Measurements from ENCODE around the gene FBXO31.

FBXO31 gene

GRCh38 chr16:87329436-87330256 lies 53.9 kb downstream of the FBXO31 start:
- no peak for DNase-seq (ENCODE audit: low read depth, low spot score)

- DNase-seq (ENCODE audit: low read depth, low spot score), result no peak
Observed at GRCh38 chr16:87328846-87329245, 54.7 kb downstream of the FBXO31 start.

- no peak for DNase-seq (ENCODE audit: low read depth, low spot score)
Observed at GRCh38 chr16:87327798-87328495, 55.6 kb downstream of the FBXO31 start.

- no peak for DNase-seq (ENCODE audit: low read depth, low spot score)
Observed at GRCh38 chr16:87326151-87326571, 57.4 kb downstream of the FBXO31 start.

- DNase-seq (ENCODE audit: low read depth, low spot score), result no peak
Observed at GRCh38 chr16:87325423-87325858, 58.1 kb downstream of the FBXO31 start.

DNA sequence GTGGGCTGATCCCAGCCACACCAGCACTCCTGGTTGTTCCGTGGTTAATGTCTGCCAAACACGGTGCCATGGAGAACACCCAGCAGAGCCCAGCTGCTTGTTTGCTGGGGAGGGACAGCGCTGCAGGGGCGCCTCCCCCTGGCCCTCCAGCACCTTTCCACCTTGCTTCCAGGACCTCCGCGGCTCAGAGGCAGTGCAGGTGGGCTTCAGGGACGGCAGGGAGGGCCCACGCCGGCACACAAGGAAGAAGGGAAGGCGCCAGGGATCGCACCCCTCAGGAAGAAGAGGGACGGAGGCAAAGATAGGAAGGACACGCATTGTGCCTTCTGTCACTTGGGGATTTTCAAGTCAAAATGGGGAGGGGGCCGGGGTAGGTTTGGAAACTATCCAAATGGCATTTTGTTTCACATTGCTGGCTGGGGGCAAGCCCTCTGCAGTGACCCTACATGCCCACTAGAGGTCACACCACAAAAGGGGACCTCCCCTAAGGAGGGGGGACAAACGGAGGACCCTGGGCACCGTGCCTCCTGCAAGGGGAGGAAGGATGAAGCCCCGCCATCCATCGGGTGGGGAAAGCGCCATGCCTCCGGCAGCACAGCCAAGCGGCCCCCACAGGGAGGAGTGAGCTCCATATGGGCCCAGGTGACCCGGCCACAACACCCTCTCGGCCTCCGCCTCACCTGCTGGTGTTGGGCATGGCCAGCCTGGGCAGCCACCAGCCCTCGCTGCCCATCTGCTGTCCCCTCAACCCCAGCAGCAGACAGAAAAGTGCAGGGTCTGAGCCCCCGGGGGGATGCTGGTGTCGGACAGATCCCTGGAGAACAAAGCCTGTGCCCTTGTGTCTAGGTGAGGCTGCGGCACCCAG lies 58.9 kb downstream of the FBXO31 start:
- DNase-seq (ENCODE audit: low read depth, low spot score), result no peak

DNA sequence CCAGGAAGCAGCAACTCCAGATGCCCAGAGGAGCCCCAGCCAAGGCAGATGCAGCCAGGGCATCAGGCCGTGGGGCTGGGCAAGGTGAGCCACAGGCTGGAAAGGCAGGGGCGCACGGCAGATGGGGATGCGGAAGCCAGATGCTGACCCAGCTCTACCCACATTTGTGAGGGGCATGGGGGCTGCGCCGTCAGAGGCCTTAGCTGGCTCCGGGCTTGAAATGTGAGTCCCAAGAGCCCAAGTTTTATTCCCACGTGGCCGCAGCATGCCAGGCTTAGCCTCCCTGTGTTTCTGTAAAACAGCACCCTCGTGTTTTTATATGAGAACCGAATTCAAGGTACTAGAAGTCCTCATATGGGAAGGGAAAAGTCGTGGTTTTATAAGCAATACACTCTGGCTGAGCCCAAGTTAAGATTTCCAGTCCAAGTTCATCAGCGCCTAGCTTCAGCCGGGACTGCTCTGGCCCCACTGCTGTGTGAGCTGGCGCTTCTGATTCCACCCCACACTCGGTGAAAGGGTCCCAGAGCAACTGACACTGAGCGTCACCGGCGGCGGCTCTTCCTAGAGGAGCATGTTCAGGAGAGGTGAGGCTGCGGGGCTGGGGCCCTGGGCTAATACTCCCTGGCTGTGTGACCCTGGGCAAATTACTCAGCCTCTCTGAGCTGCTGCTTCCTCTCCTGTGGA lies 59.7 kb downstream of the FBXO31 start:
- no peak for DNase-seq (ENCODE audit: low read depth, low spot score)

DNA sequence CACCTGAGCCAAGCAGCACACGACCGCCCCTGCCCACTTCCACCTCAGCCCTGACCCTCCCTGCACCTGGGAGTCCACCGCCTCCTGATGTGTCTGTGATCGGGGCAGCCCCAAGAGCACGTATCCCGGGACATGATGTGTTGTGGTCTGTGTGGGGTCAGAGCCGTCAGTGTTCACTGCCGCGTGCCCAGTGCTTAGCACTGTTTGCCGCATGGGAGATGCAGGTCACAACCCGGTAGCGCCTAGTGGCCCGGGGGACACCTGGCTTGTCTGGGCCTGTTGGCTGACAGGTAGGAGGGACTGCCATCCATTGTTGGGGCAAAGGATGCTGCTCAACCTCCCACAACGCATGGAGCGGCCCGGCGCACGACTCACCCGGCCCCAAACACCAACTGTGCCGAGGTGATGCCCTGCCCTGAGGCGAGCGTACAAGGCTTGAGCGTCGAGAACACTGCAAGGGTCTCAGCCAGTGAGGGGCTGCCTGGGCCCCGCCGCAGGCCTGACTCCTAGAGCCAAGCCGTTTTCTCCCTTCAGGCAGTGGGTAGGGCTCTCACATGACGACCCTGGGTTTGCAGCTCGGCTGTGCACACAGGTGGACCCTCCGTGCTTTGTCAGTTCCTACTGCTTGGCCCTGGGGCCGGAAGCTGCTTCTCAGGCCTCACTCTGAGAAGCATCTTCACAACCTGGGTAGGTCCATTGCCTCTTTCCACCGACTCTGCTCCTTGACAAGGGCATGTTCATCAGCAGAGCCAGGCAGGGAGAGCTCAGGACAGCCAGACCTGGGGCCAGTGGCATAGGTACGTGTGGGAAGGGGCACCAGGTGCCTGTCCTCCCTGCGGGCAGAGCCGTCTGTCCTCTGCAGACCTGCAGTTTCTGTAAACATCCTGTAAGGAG lies 60.5 kb downstream of the FBXO31 start:
- no peak for DNase-seq (ENCODE audit: low read depth, low spot score)

DNA sequence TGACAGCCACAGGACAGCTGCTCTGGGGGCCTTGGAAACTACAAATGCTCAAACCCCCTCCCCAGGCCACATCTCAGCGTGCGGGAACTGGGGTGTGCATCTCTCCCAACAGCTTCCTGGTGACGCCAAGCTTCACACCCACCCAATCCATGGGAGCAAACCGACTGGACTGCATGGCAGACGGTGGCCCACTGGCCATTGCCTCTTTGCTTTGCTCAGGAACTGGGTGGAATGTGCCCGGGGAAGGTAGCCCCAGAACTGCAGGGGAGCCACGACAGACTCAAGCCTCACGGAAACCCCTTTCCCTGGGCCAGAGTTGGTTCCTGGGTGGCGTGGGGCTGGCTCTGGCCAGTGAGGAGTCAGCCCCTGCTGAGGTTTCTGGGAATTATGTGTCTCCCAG lies 61.2 kb downstream of the FBXO31 start:
- no peak for DNase-seq (ENCODE audit: low read depth, low spot score)

DNA sequence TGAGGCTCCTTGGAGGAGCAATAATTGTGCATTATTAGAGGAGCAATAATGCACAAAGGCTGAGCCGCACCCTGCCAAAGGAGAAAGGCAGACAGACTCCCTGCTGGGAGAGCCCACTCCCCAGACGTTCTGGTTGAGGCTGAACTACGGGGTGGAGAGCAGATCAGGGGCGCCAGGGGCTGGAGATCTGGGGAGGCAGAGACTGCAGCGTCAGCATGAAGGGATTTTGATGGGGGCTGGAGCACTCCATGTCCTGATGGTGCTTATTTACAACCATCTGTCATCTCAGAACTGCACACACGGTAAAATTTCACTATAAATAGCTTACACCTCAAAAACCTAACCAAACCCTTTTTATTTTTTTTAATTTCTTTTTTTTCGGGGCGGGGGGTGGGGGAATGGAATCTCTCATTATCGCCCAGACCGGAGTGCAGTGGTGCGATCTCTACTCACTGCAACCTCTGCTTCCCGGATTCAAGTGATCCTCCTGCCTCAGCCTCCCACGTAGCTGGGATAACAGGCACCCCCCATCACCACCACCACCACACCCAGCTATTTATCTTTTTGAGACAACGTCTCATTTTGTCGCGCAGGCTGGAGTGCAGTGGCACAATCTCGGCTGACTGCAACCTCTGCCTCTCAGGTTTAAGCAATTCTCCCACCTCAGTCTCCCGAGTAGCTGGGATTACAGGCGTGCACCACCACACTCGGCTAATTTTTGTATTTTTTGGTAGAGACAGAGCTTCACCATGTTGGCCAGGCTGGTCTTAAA lies 62.1 kb downstream of the FBXO31 start:
- DNase-seq (ENCODE audit: low read depth, low spot score), result no peak

DNA sequence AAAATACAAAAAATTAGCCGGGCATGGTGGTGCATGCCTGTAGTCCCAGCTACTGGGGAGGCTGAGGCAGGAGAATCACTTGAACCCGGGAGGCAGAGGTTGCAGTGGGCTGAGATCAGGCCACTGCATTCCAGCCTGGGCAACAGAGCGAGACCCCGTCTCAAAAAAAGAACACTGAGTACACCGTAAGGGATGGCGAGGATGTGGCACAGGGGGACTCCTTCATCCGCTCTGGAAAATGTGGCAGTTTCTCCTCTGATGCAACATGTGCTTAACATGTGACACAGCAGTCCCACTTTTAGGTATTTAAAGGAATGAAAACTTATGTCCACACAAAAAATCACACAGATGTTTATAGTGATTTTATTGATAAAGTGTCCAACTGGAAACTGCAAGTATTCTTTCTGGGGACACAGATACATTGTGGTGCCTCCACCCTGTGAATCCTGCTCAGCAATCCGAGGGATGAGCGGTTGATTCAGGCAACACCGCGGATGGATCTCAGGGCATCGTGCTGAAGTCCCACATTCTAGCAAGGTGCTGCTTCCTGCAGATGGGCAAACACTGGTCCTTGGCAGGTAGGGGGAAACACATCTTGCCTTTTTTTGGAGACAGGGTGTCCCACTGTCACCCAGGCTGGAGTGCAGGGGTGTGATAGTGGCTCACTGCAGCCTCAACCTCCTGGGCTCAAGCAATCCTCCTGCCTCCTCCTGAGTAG lies 62.9 kb downstream of the FBXO31 start:
- DNase-seq (ENCODE audit: low read depth, low spot score), result no peak

GRCh38 chr16:87319997-87320491 lies 63.5 kb downstream of the FBXO31 start:
- DNase-seq (ENCODE audit: low read depth, low spot score), result no peak

- DNase-seq (ENCODE audit: low read depth, low spot score), result no peak
Observed at GRCh38 chr16:87319011-87319410, 64.6 kb downstream of the FBXO31 start.

DNA sequence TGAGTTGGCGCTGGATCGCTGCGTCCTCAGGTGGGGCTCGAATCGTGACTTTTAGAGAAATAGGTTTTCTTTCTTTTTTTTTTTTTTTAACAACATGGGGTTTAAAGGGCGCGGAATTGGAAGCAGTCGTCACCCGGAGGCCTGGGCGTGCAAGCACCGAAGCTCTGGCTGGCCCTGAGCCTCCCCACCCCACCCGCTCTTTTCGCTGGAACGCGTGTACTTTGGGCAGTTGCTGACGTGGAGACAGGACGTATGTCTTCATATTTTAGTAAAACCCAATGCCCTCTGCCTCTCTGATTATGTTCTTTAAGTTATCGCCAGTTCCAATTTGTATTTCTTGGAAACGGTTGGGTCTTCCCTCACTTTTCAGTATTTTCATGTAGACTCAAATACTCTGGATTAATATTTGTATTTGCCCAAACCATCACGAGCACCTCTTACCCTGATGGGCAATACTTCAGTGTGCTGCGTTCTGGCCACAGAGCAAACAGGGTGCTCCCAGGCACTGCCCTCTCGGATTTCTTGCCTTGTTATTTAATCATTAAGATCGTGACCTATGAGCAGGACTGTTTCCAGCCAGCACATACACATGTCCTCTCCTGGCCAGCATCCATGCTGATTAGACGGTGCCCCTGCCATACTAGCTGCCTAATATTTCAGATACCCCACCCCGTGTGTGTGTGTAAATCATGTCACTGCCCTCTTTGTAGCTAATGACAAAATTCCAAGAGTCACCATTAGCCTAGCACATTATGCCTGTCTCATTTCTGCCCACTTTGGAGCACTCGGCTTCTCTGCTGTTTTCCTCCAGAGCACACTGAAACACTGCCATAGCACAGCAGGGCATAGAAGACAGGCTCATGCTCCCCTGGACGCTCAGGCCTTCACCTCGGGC lies 65.6 kb downstream of the FBXO31 start:
- no peak for DNase-seq (ENCODE audit: low read depth, low spot score)

DNA sequence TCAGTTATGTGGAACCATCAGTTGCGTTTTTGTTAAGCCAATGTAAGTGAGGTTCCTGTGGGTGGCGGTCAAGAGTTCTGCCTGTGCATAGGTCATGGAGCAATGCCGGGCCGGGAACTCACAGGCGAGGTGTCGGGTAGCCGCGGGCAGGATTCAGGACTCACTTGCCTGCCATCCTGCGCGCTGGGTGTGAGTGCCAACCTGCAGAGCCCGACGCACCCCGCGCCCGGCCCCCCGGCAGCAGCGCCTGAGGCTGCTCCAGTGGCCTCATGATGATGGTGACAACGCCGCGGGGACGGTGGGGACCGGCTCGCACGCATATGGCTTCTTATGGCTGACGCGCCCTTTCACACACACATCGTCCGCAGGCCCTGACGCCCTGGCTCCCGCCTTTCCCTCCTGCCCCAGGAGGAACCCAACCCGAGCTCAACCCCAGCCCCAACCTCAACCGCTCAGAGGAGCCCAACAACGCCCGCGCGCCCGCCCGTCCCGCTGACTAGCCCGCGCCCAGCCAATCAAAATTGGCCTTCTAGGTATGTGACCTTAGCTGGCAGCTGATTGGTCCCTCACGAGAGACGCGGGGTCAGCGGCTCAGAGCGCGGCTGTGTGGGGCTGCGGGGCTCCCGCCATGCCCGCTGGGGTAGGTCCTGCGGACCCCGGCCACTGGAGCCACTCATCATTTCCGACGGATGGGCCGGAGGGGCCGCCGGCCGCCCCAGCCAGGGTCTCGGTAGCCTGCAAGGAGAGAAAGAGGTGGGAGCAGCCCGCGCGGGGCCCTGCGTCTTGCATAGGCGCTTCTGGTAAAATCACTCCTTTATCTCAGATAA lies 66.4 kb downstream of the FBXO31 start, which contains the start of gene C16orf95:
Gene C16orf95, minus strand, starts transcription at position 470 of the 827 bp plus-strand sequence. Its CDS starts 150 bp downstream, at position 320.
- peak; percentile 76 for DNase-seq (ENCODE audit: low read depth, low spot score)

GRCh38 chr16:87316450-87316922 lies 67.1 kb downstream of the FBXO31 start:
- DNase-seq (ENCODE audit: low read depth, low spot score), result no peak

- DNase-seq (ENCODE audit: low read depth, low spot score), result no peak
Observed at GRCh38 chr16:87314990-87315420, 68.6 kb downstream of the FBXO31 start.

Data from brain pericyte (primary cell).